Pancreas (tissue), 10 donors: ENCODE results near the gene NFKBIL1. TPM values are rescaled to one million over a fixed set of nuclear protein-coding genes. Genes with fewer than 3 reads are reported as not detected.

Experiments used
- ATAC-seq, 4 donors: fragments of 200-7000 bp; cut with Tn5 transposase; one replicate each; pipeline versions ENCODE4 v1.8.0 to v1.9.1; 2020; ENCODE audit warnings: mild to moderate bottlenecking in 4 of 4, moderate library complexity in 4 of 4
- DNase-seq, 6 donors: peaks; one replicate each; pipeline ENCODE4 v3.0.0-alpha.2; 2020
- FAIRE-seq: peaks from 2 replicates; lab custom pipeline; 2012; peaks lifted over from hg19 to GRCh38; lab: Jason Lieb, UNC
- H3K27ac ChIP-seq, 4 donors: fragments of 200-600 bp; sonication (generic); 1 replicate in 3 of 4; 2 replicates in 1 of 4; pipeline versions ENCODE4 v1.5.0 to v1.8.0; 2020
- H3K27me3 ChIP-seq, 4 donors: fragments of 200-600 bp; one replicate each; pipeline ENCODE4 v1.8.0; 2021
- H3K36me3 ChIP-seq, 3 donors: fragments of 200-600 bp; sonication (generic) in 1 of 3; one replicate each; pipeline versions ENCODE4 v1.5.0 to v1.8.0; 2020 to 2021
- H3K4me1 ChIP-seq, 3 donors: fragments of 200-600 bp; one replicate each; pipeline ENCODE4 v1.8.0; 2021
- H3K4me3 ChIP-seq, 4 donors: fragments of 200-600 bp; sonication (generic) in 2 of 4; one replicate each; pipeline versions ENCODE4 v1.5.0 to v1.8.0; 2020 to 2021
- H3K9me3 ChIP-seq, 4 donors: fragments of 200-600 bp; one replicate each; pipeline ENCODE4 v1.8.0; 2021
- CTCF ChIP-seq, 4 donors: fragments of 200-600 bp; sonication (generic) in 3 of 4; IDR thresholded peaks; one replicate each; pipeline versions ENCODE4 v1.5.0 to v1.8.0; 2021; ENCODE audit warnings: antibody characterized with exemption in 4 of 4
- WGBS, 2 donors: extraction: QIAGEN DNeasy Blood & Tissue Kit; methylation state at CpG; one replicate each; pipeline ENCODE4 v1.1.7; 2013; 5-methylcytosine and 5-hydroxymethylcytosine counted together
- intact Hi-C, 3 donors: fragments of 100-400 bp; cut with DNase I; formaldehyde crosslinking; loops; one replicate each; pipeline versions ENCODE4 v1.11.1 to v1.14.2; 2022
- polyA plus RNA-seq, 2 donors: library from polyadenylated mRNA; stranded (reverse); fragments of 200-250 nt; gene quantifications; one replicate each; pipeline ENCODE4 v1.2.3, GENCODE V29; 2013
- total RNA-seq, 6 donors: library from RNA; stranded (reverse); fragmentation: NEBNext Ultra II Directional in 4 of 6; extraction: Animal tissue kit (Norgen Biotek cat#: 25700) in 4 of 6; gene quantifications; one replicate each; pipeline versions ENCODE4 v1.2.1 to v1.2.4, GENCODE V29; 2021 to 2023
- donor health status: healthy with polysubstance abuse.
- donor health status: DM: no; HTN: no; CAD: no; lungs with moderate emphysema.
- donor health status: DM: no; HTN: no; CAD: no.
- donor health status: control.
- donor health status: control.
- donor health status: Bipolar disorder and iron deficiency.
- donor health status: DM: yes; HTN: yes; CAD: no.
- donor health status: DM: no; HTN: no; CAD: no.
- donor health status: DM: no; HTN: no; CAD: no.
- donor health status: DM: yes; HTN: yes; CAD: no.

NFKBIL1 gene
- total and polyA plus RNA-seq, 8 donors, result 12.1 to 46.0 (median 21.5) TPM

DNA sequence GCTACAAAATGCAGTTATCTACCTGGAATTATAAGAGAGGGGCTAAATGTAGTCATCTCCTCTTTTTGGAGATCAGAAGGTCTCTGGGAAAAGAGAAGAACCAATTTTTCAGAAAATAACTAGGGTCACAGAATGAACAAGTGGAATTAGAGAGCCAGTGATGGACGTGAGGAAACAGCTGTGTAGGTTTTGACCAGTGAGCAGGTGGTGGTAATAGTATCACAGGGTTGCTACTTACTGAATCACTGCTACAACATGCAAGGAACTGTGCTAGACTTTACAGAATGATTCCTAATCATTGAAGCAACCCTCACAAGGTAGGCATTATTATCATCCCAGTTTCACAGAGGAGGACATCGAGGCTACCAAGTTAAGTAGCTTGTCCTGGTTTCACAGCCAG, 2.7 kb upstream of the NFKBIL1 start:
- peaks cover 0 to 7% (median 3%) of the 10 kb centered on the region in 3 donors for H3K36me3 ChIP-seq
- H3K4me3 ChIP-seq, result no peak overlapping the region
- no peak for FAIRE-seq
- no peak overlapping the region for H3K27ac ChIP-seq
- 58 to 63% methylated on average over 2 of the region's 2 CpGs for WGBS, 2 donors
- no peak for ATAC-seq
- DNase-seq, result no peak
- H3K9me3 ChIP-seq, result no peaks in the 10 kb centered on the region
- no peak for TF ChIP-seq CTCF (IDR thresholded peaks at IDR 0.05)
- no peaks in the 10 kb centered on the region for H3K27me3 ChIP-seq
- H3K4me1 ChIP-seq, result peaks cover 15 to 26% (median 24%) of the 10 kb centered on the region in 3 donors
- intact Hi-C loops, result loop anchor here in 2 of 3 donors (5.0 kb wide), 1 partner anchor 53 kb away; no protein-coding TSS in a partner anchor

DNA sequence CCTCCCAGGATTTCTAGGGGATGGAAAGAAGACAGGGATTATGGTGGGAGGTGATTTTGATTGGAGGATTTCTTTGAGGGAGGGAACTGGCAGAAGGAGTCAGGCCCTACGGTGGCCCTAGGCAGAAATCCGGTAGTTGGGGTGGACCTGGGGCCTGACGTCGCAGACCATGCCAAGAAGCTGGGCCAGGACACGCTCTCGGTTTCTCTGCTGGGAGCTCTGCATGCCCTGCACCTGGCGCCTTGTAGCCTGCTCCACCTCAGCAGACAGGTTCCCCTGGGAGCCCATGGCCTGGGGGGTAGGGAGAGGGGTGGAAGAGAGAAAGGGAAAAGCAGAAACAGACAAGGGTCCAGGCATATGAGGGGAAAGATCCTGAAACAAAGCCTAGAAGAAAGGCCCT, 2.1 kb upstream of the NFKBIL1 start:
- DNase-seq (peak in 1 of 6 donors; percentile 28), ATAC-seq (no peak), FAIRE-seq (no peak)
- no peaks in the 10 kb centered on the region for H3K27me3 ChIP-seq
- no peaks in the 10 kb centered on the region for H3K9me3 ChIP-seq
- H3K36me3 ChIP-seq, result peaks cover 0 to 4% (median 0%) of the 10 kb centered on the region in 3 donors
- H3K4me1 ChIP-seq, result peaks cover 11 to 20% (median 17%) of the 10 kb centered on the region in 3 donors
- intact Hi-C loops, result loop anchor here in 2 of 3 donors (5.0 kb wide), 1 partner anchor 52 kb away; no protein-coding TSS in a partner anchor
- H3K27ac ChIP-seq, result no peak overlapping the region
- WGBS, 2 donors, result 49 to 72% methylated on average over 7 of the region's 7 CpGs
- no peak overlapping the region for H3K4me3 ChIP-seq
- TF ChIP-seq CTCF (IDR thresholded peaks at IDR 0.05), result no peak

GRCh38 chr6:31546339-31546957, 960 bp upstream of the NFKBIL1 start, which contains the start of gene ATP6V1G2:
ATP6V1G2 (minus strand) TSS chr6:31546608; CDS start chr6:31546559, 49 bp downstream.
- ATAC-seq (peak; percentile 75 to 87 (median 81)), FAIRE-seq (no peak), DNase-seq (peak; percentile 81 to 92 (median 88))
- intact Hi-C loops, result loop anchor here in 2 of 3 donors (5.0 kb wide), 1 partner anchor 51 kb away; no protein-coding TSS in a partner anchor
- H3K9me3 ChIP-seq, result no peaks in the 10 kb centered on the region
- WGBS, 2 donors, result 10 to 12% methylated on average over 11 of the region's 11 CpGs
- peak; percentile 76 to 91 (median 84) for TF ChIP-seq CTCF (IDR thresholded peaks at IDR 0.05)
- peaks cover 0 to 4% (median 0%) of the 10 kb centered on the region in 3 donors for H3K36me3 ChIP-seq
- peak within 1 kb of the TSS; percentile 28 to 79 (median 45) for H3K27ac ChIP-seq
- H3K4me3 ChIP-seq, result peak within 1 kb of the TSS; percentile 13 to 41 (median 36)
- H3K27me3 ChIP-seq, result no peaks in the 10 kb centered on the region
- H3K4me1 ChIP-seq, result peaks cover 11 to 17% (median 16%) of the 10 kb centered on the region in 3 donors

- Histone ChIP-seq H3K27me3 (no peaks in the 10 kb centered on the region), H3K27ac (peak overlapping the region; percentile 28 to 79 (median 45)), H3K4me1 (peaks cover 8 to 15% (median 12%) of the 10 kb centered on the region in 3 donors), H3K36me3 (peaks cover 0 to 4% (median 0%) of the 10 kb centered on the region in 3 donors), H3K4me3 (peak overlapping the region; percentile 13 to 41 (median 36)), H3K9me3 (no peaks in the 10 kb centered on the region)
- intact Hi-C loops, result loop anchor here in 2 of 3 donors (5.0 kb wide), 1 partner anchor 49 kb away; no protein-coding TSS in a partner anchor
- no peak for TF ChIP-seq CTCF (IDR thresholded peaks at IDR 0.05)
- FAIRE-seq, result no peak
- ATAC-seq, result no peak
- 61 to 71% methylated on average over 23 to 24 of the region's 24 CpGs for WGBS, 2 donors
- peak in 3 of 6 donors; percentile 44 to 67 (median 62) for DNase-seq
These were observed 527 bp downstream of the NFKBIL1 start for GRCh38 chr6:31547727-31548543.
